Stimulated activated CD4-positive, alpha-beta T cell treated with anti-CD3 and anti-CD28 coated beads, Interleukin-4, amount 100 ng/mL, for 48 hours (primary cell): ENCODE measurements around the gene AJUBA.
A peak's percentile ranks its signal among the peaks of the same experiment; 100 is the strongest.
"Not testable (repeated sequence)": the region's sequence is repeated elsewhere in the genome, so short reads cannot be mapped to it uniquely, and the experiment has no call there.

Experiments used
- DNase-seq, 2 donors: peaks; one replicate each; pipeline ENCODE4 v3.0.0-alpha.2; 2020; ENCODE audit warnings: low read depth in 2 of 2

Gene AJUBA

GRCh38 chr14:22951795-22952194 lies 30.6 kb downstream of the AJUBA start:
- not testable (repeated sequence) for DNase-seq

GRCh38 chr14:22945642-22946041 lies 36.7 kb downstream of the AJUBA start:
- no peak for DNase-seq

- DNase-seq: no peak
Measured at GRCh38 chr14:22939684-22940083, 42.7 kb downstream of the AJUBA start.

- no peak for DNase-seq
Measured at GRCh38 chr14:22935156-22935555, 47.2 kb downstream of the AJUBA start.

- no peak for DNase-seq
Measured at GRCh38 chr14:22932146-22932545, 50.2 kb downstream of the AJUBA start.

- DNase-seq: no peak
Measured at GRCh38 chr14:22929961-22930364, 52.4 kb downstream of the AJUBA start.

- DNase-seq: peak; percentile 94 to 97
Measured at GRCh38 chr14:22929104-22929960, 53.0 kb downstream of the AJUBA start, which contains the start of gene PRMT5. Gene PRMT5 (minus strand): TSS chr14:22929376. CDS start chr14:22929361, 15 bp downstream.

GRCh38 chr14:22928237-22929103 lies 53.9 kb downstream of the AJUBA start:
- DNase-seq: no peak

GRCh38 chr14:22926316-22926715 lies 56.0 kb downstream of the AJUBA start:
- DNase-seq: no peak

GRCh38 chr14:22925513-22925912 lies 56.8 kb downstream of the AJUBA start:
- no peak for DNase-seq

- no peak for DNase-seq
Measured at GRCh38 chr14:22923746-22924145, 58.6 kb downstream of the AJUBA start.

GRCh38 chr14:22922294-22922693 lies 60.1 kb downstream of the AJUBA start:
- no peak for DNase-seq
